Mesodermal cell (in vitro differentiated cells): ENCODE measurements around the gene SCN4B.

ENCODE experiments used
- H3K27ac ChIP-seq: 2 replicates; pipeline ENCODE4 v1.7.0; 2013; ENCODE audit warnings: mild to moderate bottlenecking, low read depth, low read length, moderate library complexity; ENCODE audit not compliant: severe bottlenecking
- H3K36me3 ChIP-seq: 2 replicates; pipeline ENCODE4 v1.7.1; 2013; ENCODE audit warnings: mild to moderate bottlenecking, low read length, moderate library complexity; ENCODE audit not compliant: control insufficient read depth, insufficient read depth
- H3K4me1 ChIP-seq: one replicate; pipeline ENCODE4 v1.7.1; 2013; ENCODE audit warnings: mild to moderate bottlenecking, low read length; ENCODE audit not compliant: insufficient read depth, control insufficient read depth, poor library complexity, severe bottlenecking
- H3K4me3 ChIP-seq: 2 replicates; pipeline ENCODE4 v1.7.0; 2013; ENCODE audit warnings: low read length, control low read depth, mild to moderate bottlenecking; ENCODE audit not compliant: insufficient read depth, poor library complexity, severe bottlenecking; ENCODE audit errors: extremely low read depth
- H3K9me3 ChIP-seq: 2 replicates; pipeline ENCODE4 v1.7.1; 2013; ENCODE audit warnings: mild to moderate bottlenecking, low read length, moderate library complexity; ENCODE audit not compliant: control insufficient read depth
- WGBS, 2 experiments: methylation state at CpG; one replicate each; pipeline ENCODE4 v1.1.5; 2013; ENCODE audit warnings: missing lambda C conversion rate in 2 of 2; ENCODE audit not compliant: insufficient coverage in 2 of 2; 5-methylcytosine and 5-hydroxymethylcytosine counted together

The SCN4B gene

GRCh38 chr11:118172356-118172755 is 19.7 kb upstream of the SCN4B start:
- 82 to 90% methylated on average over 7 to 9 of the region's 9 CpGs for WGBS, 2 experiments

GRCh38 chr11:118171269-118172062 is 18.8 kb upstream of the SCN4B start:
- no peak overlapping the region for H3K4me3 ChIP-seq

More at GRCh38 chr11:118172356-118172755, 19.7 kb upstream of the SCN4B start:
- Histone ChIP-seq H3K4me1 (peaks cover 18% of the 10 kb centered on the region), H3K27ac (no peak overlapping the region), H3K9me3 (no peaks in the 10 kb centered on the region), H3K4me3 (no peak overlapping the region), H3K36me3 (no peaks in the 10 kb centered on the region)

GRCh38 chr11:118170882-118171268 is 18.3 kb upstream of the SCN4B start:
- H3K9me3 ChIP-seq = no peaks in the 10 kb centered on the region
- H3K4me3 ChIP-seq = no peak overlapping the region
- no peak overlapping the region for H3K27ac ChIP-seq
- WGBS, 2 experiments = 31 to 36% methylated on average over 4 to 6 of the region's 8 CpGs
- H3K4me1 ChIP-seq = peaks cover 14% of the 10 kb centered on the region
- no peaks in the 10 kb centered on the region for H3K36me3 ChIP-seq

More at GRCh38 chr11:118171269-118172062, 18.8 kb upstream of the SCN4B start:
- H3K27ac ChIP-seq = no peak overlapping the region
- H3K4me1 ChIP-seq = peaks cover 18% of the 10 kb centered on the region
- no peaks in the 10 kb centered on the region for H3K9me3 ChIP-seq
- no peaks in the 10 kb centered on the region for H3K36me3 ChIP-seq
- 3 to 6% methylated on average over 27 to 28 of the region's 29 CpGs for WGBS, 2 experiments

GRCh38 chr11:118170231-118170630 is 17.6 kb upstream of the SCN4B start:
- H3K4me1 ChIP-seq = peaks cover 8% of the 10 kb centered on the region
- WGBS, 2 experiments = 82 to 85% methylated on average over 7 to 9 of the region's 9 CpGs
- no peak overlapping the region for H3K4me3 ChIP-seq
- no peaks in the 10 kb centered on the region for H3K9me3 ChIP-seq
- no peaks in the 10 kb centered on the region for H3K36me3 ChIP-seq
- no peak overlapping the region for H3K27ac ChIP-seq

GRCh38 chr11:118169300-118170140 is 16.9 kb upstream of the SCN4B start:
- Histone ChIP-seq H3K4me3 (no peak overlapping the region), H3K9me3 (no peaks in the 10 kb centered on the region), H3K27ac (no peak overlapping the region), H3K4me1 (peaks cover under 1% of the 10 kb centered on the region), H3K36me3 (no peaks in the 10 kb centered on the region)
- 68 to 82% methylated on average over 7 of the region's 7 CpGs for WGBS, 2 experiments

- Histone ChIP-seq H3K4me3 (no peak overlapping the region), H3K27ac (no peak overlapping the region), H3K36me3 (no peaks in the 10 kb centered on the region), H3K9me3 (no peaks in the 10 kb centered on the region), H3K4me1 (no peaks in the 10 kb centered on the region)
- WGBS, 2 experiments = 80 to 95% methylated on average over 1 to 2 of the region's 3 CpGs
These were observed 16.1 kb upstream of the SCN4B start for GRCh38 chr11:118168751-118169150.

GRCh38 chr11:118168316-118168715 is 15.7 kb upstream of the SCN4B start:
- no peaks in the 10 kb centered on the region for H3K36me3 ChIP-seq
- H3K9me3 ChIP-seq = no peaks in the 10 kb centered on the region
- H3K4me3 ChIP-seq = no peak overlapping the region
- 92 to 96% methylated on average over 8 of the region's 8 CpGs for WGBS, 2 experiments
- H3K4me1 ChIP-seq = no peaks in the 10 kb centered on the region
- no peak overlapping the region for H3K27ac ChIP-seq

GRCh38 chr11:118167906-118168305 is 15.3 kb upstream of the SCN4B start:
- H3K4me3 ChIP-seq = no peak overlapping the region
- no peaks in the 10 kb centered on the region for H3K36me3 ChIP-seq
- no peak overlapping the region for H3K27ac ChIP-seq
- H3K9me3 ChIP-seq = no peaks in the 10 kb centered on the region
- H3K4me1 ChIP-seq = no peaks in the 10 kb centered on the region
- WGBS, 2 experiments = 95% methylated on average over 9 to 10 of the region's 12 CpGs

- no CpG with 5 or more reads among the region's 2 CpGs for WGBS, 2 experiments
- Histone ChIP-seq H3K4me1 (no peaks in the 10 kb centered on the region), H3K27ac (no peak overlapping the region)
These were observed 14.6 kb upstream of the SCN4B start for GRCh38 chr11:118167253-118167652.

GRCh38 chr11:118166641-118167040 is 14.0 kb upstream of the SCN4B start:
- Histone ChIP-seq H3K9me3 (no peaks in the 10 kb centered on the region), H3K36me3 (no peaks in the 10 kb centered on the region), H3K27ac (no peak overlapping the region), H3K4me3 (no peak overlapping the region), H3K4me1 (no peaks in the 10 kb centered on the region)
- WGBS, 2 experiments = 95 to 97% methylated on average over 10 to 15 of the region's 17 CpGs

More at GRCh38 chr11:118167253-118167652, 14.6 kb upstream of the SCN4B start:
- Histone ChIP-seq H3K36me3 (no peaks in the 10 kb centered on the region), H3K9me3 (no peaks in the 10 kb centered on the region), H3K4me3 (no peak overlapping the region)
